Endothelial cell of umbilical vein (primary cell): ENCODE measurements around the gene CARD8. TPM values are rescaled to one million over a fixed set of nuclear protein-coding genes. Genes with fewer than 3 reads are reported as not detected.

Experiments used
- BruUV-seq: library from RNA; stranded (reverse); fragments of 400-500 nt; replicated peaks from 2 replicates; lab custom pipeline; 2021; lab: Mats Ljungman, UMichigan
- CTCF ChIA-PET: fragments of 300-600, 350-600 bp; sonication (Branson Sonifier 250); formaldehyde crosslinking; loops from one replicate; lab custom pipeline; 2021; ENCODE audit warnings: antibody characterized with exemption, inconsistent platforms; lab: Charles Lee
- POLR2A ChIA-PET: fragments of 300-600, 350-600 bp; sonication (Branson Sonifier 250); formaldehyde crosslinking; loops from one replicate; lab custom pipeline; 2021; ENCODE audit warnings: antibody characterized with exemption, inconsistent platforms; lab: Charles Lee
- DNase-seq: peaks from one replicate; pipeline ENCODE4 v3.0.0-alpha.2; 2011; ENCODE audit warnings: low read depth, low spot score
- FAIRE-seq: peaks from 2 replicates; lab custom pipeline; 2011; peaks lifted over from hg19 to GRCh38; lab: Jason Lieb, UNC
- H2AFZ ChIP-seq: 2 replicates; pipeline ENCODE4 v1.6.0; 2012; ENCODE audit warnings: low read depth, low read length, control low read depth, inconsistent platforms
- H3K27ac ChIP-seq: 2 replicates; pipeline ENCODE4 v1.5.1; 2011; ENCODE audit warnings: low read depth, mild to moderate bottlenecking, control low read depth, low read length, moderate library complexity; ENCODE audit not compliant: insufficient read depth
- H3K27me3 ChIP-seq, 2 experiments: 2 replicates each; pipeline versions ENCODE4 v1.6.0 to v1.6.1; 2011; ENCODE audit warnings: low read length in 2 of 2, mixed read lengths in 1 of 2; ENCODE audit not compliant: control insufficient read depth in 2 of 2, insufficient read depth in 2 of 2
- H3K36me3 ChIP-seq, 2 experiments: 2 replicates in 1 of 2; 3 replicates in 1 of 2; pipeline ENCODE4 v1.5.1; 2011; ENCODE audit warnings: low read length in 2 of 2, mild to moderate bottlenecking in 1 of 2, moderate library complexity in 1 of 2; ENCODE audit not compliant: control insufficient read depth in 2 of 2, insufficient read depth in 2 of 2; ENCODE audit errors: extremely low read depth in 1 of 2
- H3K4me1 ChIP-seq: 3 replicates; pipeline ENCODE4 v1.5.1; 2011; ENCODE audit warnings: mild to moderate bottlenecking, low read length; ENCODE audit not compliant: control insufficient read depth, insufficient read depth; ENCODE audit errors: extremely low read depth
- H3K4me2 ChIP-seq: 2 replicates; pipeline ENCODE4 v1.6.1; 2011; ENCODE audit warnings: low read length, control low read depth, mixed read lengths; ENCODE audit not compliant: insufficient read depth
- H3K4me3 ChIP-seq, 3 experiments: fragments of 200-600 bp in 1 of 3; sonication (generic), shearing (Covaris generic) in 1 of 3; replicated peaks in 1 of 3; 2 replicates each; pipeline ENCODE4 v1.5.1; 2011 to 2016; ENCODE audit warnings: control low read depth in 3 of 3, low read length in 3 of 3, mild to moderate bottlenecking in 2 of 3, inconsistent platforms in 1 of 3, low read depth in 1 of 3, moderate library complexity in 1 of 3; ENCODE audit not compliant: insufficient read depth in 1 of 3
- H3K79me2 ChIP-seq: 2 replicates; pipeline ENCODE4 v1.6.0; 2012; ENCODE audit warnings: low read length, inconsistent platforms; ENCODE audit not compliant: control insufficient read depth, insufficient read depth
- H3K9ac ChIP-seq: replicated peaks from 2 replicates; pipeline ENCODE3; 2011; ENCODE audit warnings: low read length, control low read depth; ENCODE audit not compliant: insufficient read depth; ENCODE audit errors: extremely low read depth
- H3K9me1 ChIP-seq: replicated peaks from 3 replicates; pipeline ENCODE4 v1.6.0; 2011; ENCODE audit warnings: mild to moderate bottlenecking, low read length; ENCODE audit not compliant: control insufficient read depth, insufficient read depth; ENCODE audit errors: extremely low read depth
- H3K9me3 ChIP-seq: replicated peaks from 2 replicates; pipeline ENCODE4 v1.5.1; 2012; ENCODE audit warnings: low read length, inconsistent platforms; ENCODE audit not compliant: control insufficient read depth, insufficient read depth
- H4K20me1 ChIP-seq: replicated peaks from 2 replicates; pipeline ENCODE3; 2011; ENCODE audit warnings: mild to moderate bottlenecking, low read length; ENCODE audit not compliant: control insufficient read depth, insufficient read depth; ENCODE audit errors: extremely low read depth
- CTCF ChIP-seq, 2 donors: IDR thresholded peaks; 1 replicate in 1 of 2; 2 replicates in 1 of 2; pipeline ENCODE4 v1.5.1; 2011; ENCODE audit warnings: low read length in 2 of 2, mild to moderate bottlenecking in 2 of 2, moderate library complexity in 2 of 2, control low read depth in 1 of 2, inconsistent platforms in 1 of 2, low read depth in 1 of 2; ENCODE audit not compliant: insufficient read depth in 1 of 2; ENCODE audit errors: extremely low read depth in 1 of 2
- EZH2 ChIP-seq: IDR thresholded peaks from 2 replicates; pipeline ENCODE4 v1.6.1; 2012; ENCODE audit warnings: borderline replicate concordance, low read depth, mild to moderate bottlenecking, moderate library complexity, low read length, inconsistent platforms; ENCODE audit not compliant: severe bottlenecking
- FOS ChIP-seq: IDR thresholded peaks from 2 replicates; pipeline ENCODE4 v1.6.1; 2011; ENCODE audit warnings: mild to moderate bottlenecking, low read length, moderate library complexity, borderline replicate concordance; ENCODE audit not compliant: insufficient read depth
- GATA2 ChIP-seq: IDR thresholded peaks from 2 replicates; pipeline ENCODE4 v1.7.0; 2011; ENCODE audit warnings: low read depth, mild to moderate bottlenecking, moderate library complexity, mixed read lengths, low read length; ENCODE audit not compliant: insufficient read length, insufficient read depth
- JUN ChIP-seq: IDR thresholded peaks from 2 replicates; pipeline ENCODE4 v1.6.1; 2011; ENCODE audit warnings: borderline replicate concordance, low read depth; ENCODE audit not compliant: insufficient read length, insufficient read depth
- MAX ChIP-seq: IDR thresholded peaks from 2 replicates; pipeline ENCODE4 v1.6.1; 2011; ENCODE audit not compliant: insufficient read depth, insufficient read length
- MYC ChIP-seq: IDR thresholded peaks from one replicate; pipeline ENCODE4 v1.6.1; 2011; ENCODE audit warnings: mild to moderate bottlenecking, low read depth, low read length
- POLR2A ChIP-seq: IDR thresholded peaks from 2 replicates; pipeline ENCODE4 v1.6.1; 2012; ENCODE audit warnings: low read depth, mild to moderate bottlenecking, control low read depth, low read length
- POLR2AphosphoS5 ChIP-seq: IDR thresholded peaks from 2 replicates; pipeline ENCODE4 v1.6.1; 2012; ENCODE audit warnings: low read depth, mild to moderate bottlenecking, control low read depth, low read length, moderate library complexity; ENCODE audit not compliant: insufficient read depth
- dilution Hi-C: fragments of 300-500 bp; cut with MboI; formaldehyde crosslinking; loops from one replicate; pipeline ENCODE4 v1.15.0; 2019; ENCODE audit warnings: low sequenced_read_pairs; ENCODE audit not compliant: extremely low pct_ligation_motif_present
- intact Hi-C: fragments of 100-400 bp; cut with micrococcal nuclease; formaldehyde crosslinking; loops from one replicate; pipeline ENCODE4 v1.10.0; 2022
- polyA plus RNA-seq, 4 experiments: library from polyadenylated mRNA; depleted of rRNA in 3 of 4; stranded (reverse) in 3 of 4; unstranded in 1 of 4; fragments of >200 nt; gene quantifications; 2 replicates each; pipeline versions ENCODE4 v1.2.1 to v1.2.3, GENCODE V29; 2011 to 2012; ENCODE audit warnings: missing spikeins in 1 of 4
- total RNA-seq: library from RNA; stranded (reverse); gene quantifications from 2 replicates; pipeline ENCODE4 v1.2.3, GENCODE V29; 2021

Gene CARD8
- total and polyA plus RNA-seq, 2 donors (not counting 3 experiments of a cell fraction or from before 2014, with no cell fraction given) = 64.6 to 123 TPM

GRCh38 chr19:48290771-48291488 is 35.2 kb upstream of the CARD8 start:
- no peak overlapping the region for H3K27ac ChIP-seq
- TF ChIP-seq JUN (no peak), MYC (no peak), CTCF (IDR thresholded peaks at IDR 0.05; ENCODE audit: extremely low read depth in 1 of 2, insufficient read depth in 1 of 2, low read depth in 1 of 2, low read length in 2 of 2) (peak; percentile 97 to 98)
- no peaks in the 10 kb centered on the region for H3K9me1 ChIP-seq
- H3K36me3 ChIP-seq = no peaks in the 10 kb centered on the region
- no peaks in the 10 kb centered on the region for H3K27me3 ChIP-seq
- H3K4me3 ChIP-seq = peak overlapping the region; percentile 4 to 58 (median 42)
- no peaks in the 10 kb centered on the region for H3K9me3 ChIP-seq
- H4K20me1 ChIP-seq = no peaks in the 10 kb centered on the region
- peak overlapping the region; percentile 81 for H3K4me2 ChIP-seq
- no TSS peak for BruUV-seq
- peak; percentile 91 for FAIRE-seq
- peak overlapping the region; percentile 42 for H3K9ac ChIP-seq
- H3K79me2 ChIP-seq = no peaks in the 10 kb centered on the region
- ChIA-PET POLR2A (no interaction called here), CTCF (interaction anchor here (0.6 to 7.2 kb wide), 11 partner anchors 8 to 325 kb away, joined by 3 to 126 read pairs (median 4); partner anchors contain the start of genes EMP3 and ZNF114)
- peak; percentile 78 for DNase-seq
- dilution Hi-C loops (no loop called here), intact Hi-C loops (loop anchor here (1.0 to 2.0 kb wide), 4 partner anchors 20 to 43 kb away; no protein-coding TSS in a partner anchor)
- H2AFZ ChIP-seq = peak overlapping the region; percentile 94
- H3K4me1 ChIP-seq = peaks cover 9% of the 10 kb centered on the region

DNA sequence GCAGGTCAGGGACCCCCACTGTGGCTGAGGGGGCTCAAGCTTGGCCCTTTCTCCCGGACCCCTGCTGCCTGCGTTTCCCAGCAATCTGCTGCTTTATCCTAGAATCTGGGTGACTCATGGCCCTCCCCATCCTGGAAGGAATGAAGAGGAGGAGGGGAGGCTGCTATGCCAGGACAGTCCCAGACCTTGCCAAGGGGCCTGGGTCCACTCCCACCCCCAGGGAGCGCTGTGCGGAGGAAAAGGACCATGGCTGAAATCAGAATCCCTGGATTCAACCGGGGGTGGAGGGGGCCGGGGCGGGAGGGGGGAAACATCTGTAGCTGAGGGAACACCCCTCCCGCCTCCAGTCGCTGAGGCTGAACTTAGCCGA is 34.7 kb upstream of the CARD8 start:
- no peak overlapping the region for H3K9ac ChIP-seq
- intact Hi-C loops (loop anchor here (2.0 kb wide), 1 partner anchor 20 kb away; no protein-coding TSS in a partner anchor), dilution Hi-C loops (no loop called here)
- H3K9me1 ChIP-seq = no peaks in the 10 kb centered on the region
- peaks cover 9% of the 10 kb centered on the region for H3K4me1 ChIP-seq
- no peaks in the 10 kb centered on the region for H3K27me3 ChIP-seq
- H4K20me1 ChIP-seq = no peaks in the 10 kb centered on the region
- CTCF ChIA-PET = interaction anchor here (0.6 to 7.2 kb wide), 11 partner anchors 8 to 325 kb away, joined by 3 to 126 read pairs (median 4); partner anchors contain the start of genes EMP3 and ZNF114
- BruUV-seq = no TSS peak
- no peak overlapping the region for H3K4me2 ChIP-seq
- no peaks in the 10 kb centered on the region for H3K79me2 ChIP-seq
- no peaks in the 10 kb centered on the region for H3K36me3 ChIP-seq
- TF ChIP-seq MYC (no peak), FOS (peak; percentile 46), POLR2A (no peak), JUN (no peak), GATA2 (peak; percentile 66), CTCF (IDR thresholded peaks at IDR 0.05; ENCODE audit: extremely low read depth in 1 of 2, insufficient read depth in 1 of 2, low read depth in 1 of 2, low read length in 2 of 2) (peak; percentile 9 to 44), POLR2AphosphoS5 (no peak), EZH2 (no peak), MAX (no peak)
- H3K9me3 ChIP-seq = no peaks in the 10 kb centered on the region
- H2AFZ ChIP-seq = no peak overlapping the region
- POLR2A ChIA-PET = no interaction called here
- peak; percentile 63 for FAIRE-seq
- peak; percentile 42 for DNase-seq
- no peak overlapping the region for H3K27ac ChIP-seq
- peak overlapping the region in 1 of 3 experiments; percentile 42 for H3K4me3 ChIP-seq
